ENCODE results near the gene KLHL6. TPM values are rescaled to one million over a fixed set of nuclear protein-coding genes. Genes with fewer than 3 reads are reported as not detected.

The KLHL6 gene
- total and polyA plus RNA-seq, 7 donors: under 0.01 to 10.3 (median 1.1) TPM

DNA sequence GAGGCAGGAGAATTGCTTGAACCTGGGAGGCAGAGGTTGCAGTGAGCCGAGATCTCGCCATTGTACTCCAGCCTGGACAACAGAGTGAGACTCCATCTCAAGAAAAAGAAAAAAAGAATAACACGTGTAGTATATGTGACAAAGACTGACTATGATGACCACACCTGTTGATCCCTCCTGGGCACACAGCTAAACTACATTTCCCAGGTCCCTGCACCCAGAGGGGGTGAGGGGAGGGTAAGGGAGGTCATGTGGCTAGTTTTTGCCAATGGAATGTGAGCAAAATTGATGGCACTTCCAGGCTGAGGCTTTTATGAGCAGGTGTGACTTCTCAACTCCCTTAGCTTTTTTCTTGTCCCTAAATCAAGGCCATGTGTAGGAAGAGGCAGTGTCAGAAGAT, 58.2 kb downstream of the KLHL6 start:
- Histone ChIP-seq H3K27ac (no peak overlapping the region), H3K4me3 (no peak overlapping the region), H3K9me3 (no peaks in the 10 kb centered on the region), H3K27me3 (no peaks in the 10 kb centered on the region), H3K36me3 (no peaks in the 10 kb centered on the region), H3K4me1 (no peaks in the 10 kb centered on the region)
- TF ChIP-seq POLR2A (IDR thresholded peaks at IDR 0.05) (no peak), EP300 (IDR thresholded peaks at IDR 0.05) (no peak), POLR2AphosphoS5 (IDR thresholded peaks at IDR 0.05) (no peak)
- TF ChIP-seq, protein P1, sequence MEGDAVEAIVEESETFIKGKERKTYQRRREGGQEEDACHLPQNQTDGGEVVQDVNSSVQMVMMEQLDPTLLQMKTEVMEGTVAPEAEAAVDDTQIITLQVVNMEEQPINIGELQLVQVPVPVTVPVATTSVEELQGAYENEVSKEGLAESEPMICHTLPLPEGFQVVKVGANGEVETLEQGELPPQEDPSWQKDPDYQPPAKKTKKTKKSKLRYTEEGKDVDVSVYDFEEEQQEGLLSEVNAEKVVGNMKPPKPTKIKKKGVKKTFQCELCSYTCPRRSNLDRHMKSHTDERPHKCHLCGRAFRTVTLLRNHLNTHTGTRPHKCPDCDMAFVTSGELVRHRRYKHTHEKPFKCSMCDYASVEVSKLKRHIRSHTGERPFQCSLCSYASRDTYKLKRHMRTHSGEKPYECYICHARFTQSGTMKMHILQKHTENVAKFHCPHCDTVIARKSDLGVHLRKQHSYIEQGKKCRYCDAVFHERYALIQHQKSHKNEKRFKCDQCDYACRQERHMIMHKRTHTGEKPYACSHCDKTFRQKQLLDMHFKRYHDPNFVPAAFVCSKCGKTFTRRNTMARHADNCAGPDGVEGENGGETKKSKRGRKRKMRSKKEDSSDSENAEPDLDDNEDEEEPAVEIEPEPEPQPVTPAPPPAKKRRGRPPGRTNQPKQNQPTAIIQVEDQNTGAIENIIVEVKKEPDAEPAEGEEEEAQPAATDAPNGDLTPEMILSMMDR (IDR thresholded peaks at IDR 0.05): no peak
- no peak for DNase-seq
- intact Hi-C loops (cut with DNase I): no loop called here
- 90 to 94% methylated on average over 3 of the region's 3 CpGs for WGBS, 2 donors

DNA sequence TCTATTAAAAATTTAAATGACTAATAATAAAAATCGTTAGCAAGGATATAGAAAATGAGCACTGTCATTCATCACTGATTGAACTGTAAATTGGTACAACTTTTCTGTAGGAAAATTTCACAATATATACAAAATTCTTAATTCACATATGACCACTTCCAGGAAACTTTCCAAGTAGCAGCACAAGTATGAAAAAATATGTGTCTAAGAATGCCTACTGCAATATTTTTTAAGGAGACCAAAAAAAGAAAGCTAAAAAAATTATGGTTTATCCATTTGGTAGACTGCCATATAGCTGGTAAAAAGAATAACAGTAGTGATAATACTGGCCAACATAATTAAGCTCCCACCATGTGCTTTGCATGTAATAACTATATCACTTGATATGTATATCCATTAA, 59.2 kb downstream of the KLHL6 start:
- no peaks in the 10 kb centered on the region for H3K36me3 ChIP-seq
- DNase-seq: no peak
- H3K4me3 ChIP-seq: no peak overlapping the region
- TF ChIP-seq, protein P1 (IDR thresholded peaks at IDR 0.05): no peak
- TF ChIP-seq POLR2AphosphoS5 (IDR thresholded peaks at IDR 0.05) (no peak), EP300 (IDR thresholded peaks at IDR 0.05) (no peak), POLR2A (IDR thresholded peaks at IDR 0.05) (no peak)
- no peaks in the 10 kb centered on the region for H3K4me1 ChIP-seq
- 82 to 98% methylated on average over 1 of the region's 1 CpG for whole genome bisulfite sequencing, 2 donors
- H3K9me3 ChIP-seq: no peaks in the 10 kb centered on the region
- intact Hi-C loops (cut with DNase I): no loop called here
- H3K27me3 ChIP-seq: no peaks in the 10 kb centered on the region
- H3K27ac ChIP-seq: no peak overlapping the region

DNA sequence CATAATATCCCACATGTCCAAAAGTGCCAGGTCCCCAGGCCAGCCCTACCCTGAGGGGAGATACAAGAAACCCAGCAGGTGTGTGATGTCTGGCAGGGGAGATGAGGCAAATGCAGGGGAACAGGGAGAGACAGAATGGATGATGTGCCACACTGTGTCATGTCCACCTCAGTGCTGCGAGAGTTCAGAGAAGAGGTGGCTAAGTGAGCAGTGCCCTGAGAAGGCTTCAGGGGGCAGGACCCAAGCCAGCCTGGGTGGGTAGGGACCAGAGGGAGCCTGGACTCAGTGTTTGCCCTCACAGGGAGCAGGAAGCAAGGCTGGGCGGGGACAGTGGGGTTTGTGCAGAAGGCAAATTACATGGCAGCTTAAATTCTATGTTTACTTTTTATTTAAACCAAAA, 61.2 kb downstream of the KLHL6 start:
- DNase-seq: no peak
- H3K27ac ChIP-seq: no peak overlapping the region
- H3K9me3 ChIP-seq: no peaks in the 10 kb centered on the region
- 59 to 83% methylated on average over 2 of the region's 2 CpGs for WGBS, 2 donors
- TF ChIP-seq POLR2AphosphoS5 (IDR thresholded peaks at IDR 0.05) (no peak), POLR2A (IDR thresholded peaks at IDR 0.05) (no peak), EP300 (IDR thresholded peaks at IDR 0.05) (no peak)
- TF ChIP-seq, protein P1 (IDR thresholded peaks at IDR 0.05): no peak
- H3K4me1 ChIP-seq: no peaks in the 10 kb centered on the region
- intact Hi-C loops (cut with DNase I): no loop called here
- H3K27me3 ChIP-seq: no peaks in the 10 kb centered on the region
- no peaks in the 10 kb centered on the region for H3K36me3 ChIP-seq
- no peak overlapping the region for H3K4me3 ChIP-seq

DNA sequence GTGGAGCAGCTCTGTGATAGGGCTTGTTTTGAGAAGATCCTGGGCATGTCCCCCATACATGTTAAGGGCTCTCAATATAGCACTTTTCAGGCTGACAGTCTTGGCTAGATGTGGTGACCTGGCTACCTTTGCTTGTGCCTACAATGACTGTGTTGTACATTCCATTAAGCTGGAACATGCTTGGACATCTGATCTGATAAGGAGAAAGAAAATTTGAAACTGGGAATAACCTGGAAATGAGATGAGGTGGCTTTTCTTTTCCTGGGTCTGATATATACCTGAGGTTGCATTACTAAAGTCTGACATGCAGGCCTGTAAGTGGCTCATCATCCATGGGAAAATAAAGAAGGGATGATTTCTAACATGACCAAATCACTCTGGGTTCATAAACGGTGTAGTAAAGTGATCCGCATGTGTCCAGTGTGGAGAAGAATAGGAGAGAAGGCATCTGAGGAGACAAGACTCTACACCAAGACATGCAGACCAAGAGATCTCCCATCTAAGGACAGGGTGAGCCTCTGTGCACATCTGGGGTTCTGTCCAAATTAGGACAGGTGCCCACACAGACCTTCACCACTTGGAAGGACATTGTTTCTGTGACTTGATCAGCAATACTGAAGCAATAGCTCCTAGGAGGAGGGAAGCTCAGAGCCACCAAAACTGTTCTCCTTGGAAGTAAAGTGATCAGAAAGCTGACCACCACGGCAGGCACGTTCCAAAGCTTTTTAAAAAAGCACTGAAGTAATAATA, 62.0 kb downstream of the KLHL6 start:
- intact Hi-C loops (cut with DNase I): no loop called here
- H3K36me3 ChIP-seq: no peaks in the 10 kb centered on the region
- no peaks in the 10 kb centered on the region for H3K4me1 ChIP-seq
- no peak for TF ChIP-seq EP300 (IDR thresholded peaks at IDR 0.05)
- TF ChIP-seq, protein P1 (IDR thresholded peaks at IDR 0.05): no peak
- TF ChIP-seq POLR2A (IDR thresholded peaks at IDR 0.05): no peak
- no peak for TF ChIP-seq POLR2AphosphoS5 (IDR thresholded peaks at IDR 0.05)
- H3K4me3 ChIP-seq: no peak overlapping the region
- no peaks in the 10 kb centered on the region for H3K9me3 ChIP-seq
- no peak overlapping the region for H3K27ac ChIP-seq
- no peak for DNase-seq
- 88% methylated on average over 4 of the region's 4 CpGs for WGBS, 2 donors
- no peaks in the 10 kb centered on the region for H3K27me3 ChIP-seq

DNA sequence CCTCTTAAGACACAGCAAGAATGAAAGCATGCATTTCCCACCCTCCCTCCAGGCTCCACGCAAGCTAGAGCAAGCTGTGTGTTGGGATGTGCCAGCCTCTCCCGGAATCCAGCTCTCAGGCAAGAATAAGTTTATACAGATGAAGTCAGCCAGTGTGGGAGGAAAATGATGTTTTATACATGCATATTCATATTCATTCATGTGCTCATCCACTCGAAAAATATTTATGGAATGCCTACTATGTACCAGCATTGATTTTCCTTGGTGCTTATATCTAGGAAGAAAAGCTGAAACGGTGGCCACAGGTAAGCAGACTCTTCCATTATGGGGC, 62.7 kb downstream of the KLHL6 start:
- TF ChIP-seq POLR2A (IDR thresholded peaks at IDR 0.05) (no peak), EP300 (IDR thresholded peaks at IDR 0.05) (no peak), POLR2AphosphoS5 (IDR thresholded peaks at IDR 0.05) (no peak)
- TF ChIP-seq, protein P1 (IDR thresholded peaks at IDR 0.05): no peak
- no peak overlapping the region for H3K4me3 ChIP-seq
- H3K27me3 ChIP-seq: no peaks in the 10 kb centered on the region
- intact Hi-C loops (cut with DNase I): no loop called here
- H3K9me3 ChIP-seq: no peaks in the 10 kb centered on the region
- no peak for DNase-seq
- no peak overlapping the region for H3K27ac ChIP-seq
- H3K4me1 ChIP-seq: no peaks in the 10 kb centered on the region
- no peaks in the 10 kb centered on the region for H3K36me3 ChIP-seq
- WGBS, 2 donors: 85 to 90% methylated on average over 4 of the region's 4 CpGs

Measured in sigmoid colon (tissue), 7 donors.